ENCODE results near the gene SPEG. TPM values are rescaled to one million over a fixed set of nuclear protein-coding genes. Genes with fewer than 3 reads are reported as not detected.
A peak's percentile ranks its signal among the peaks of the same experiment; 100 is the strongest.

The SPEG gene
- total and polyA plus RNA-seq, 2 of the 8 experiments (the other 6 are each of a cell fraction or from before 2014, with no cell fraction given), result 19.9 to 32.0 TPM

- peaks cover 0 to 3% (median under 1%) of the 10 kb centered on the region in 4 experiments; a peak in 3 of 7 replicates for H3K27me3 ChIP-seq (replicated peaks in 1 of 4; ENCODE audit: control insufficient read depth in 3 of 4, extremely low read depth in 1 of 4, insufficient read depth in 3 of 4, low read length in 3 of 4)
- H3K79me1 ChIP-seq (ENCODE audit: low read depth, low read length), result no peaks in the 10 kb centered on the region; the same call in 1 of the 2 replicates
- H2BK15ac ChIP-seq (ENCODE audit: low read length), result peak overlapping the region; percentile 74; the same call in 1 of the 2 replicates
- ChIA-PET POLR2A (ENCODE audit: partially characterized antibody) (interaction anchor here (0.7 to 2.8 kb wide), 15 partner anchors 9 to 88 kb away, joined by 3 to 17 read pairs (median 5); partner anchors contain the start of gene GMPPA), CTCF (ENCODE audit: partially characterized antibody) (interaction anchor here (0.6 to 113.1 kb wide), 6 partner anchors 12 to 1423 kb away, joined by 3 to 7248 read pairs (median 18); partner anchors contain the start of genes ASIC4, CHPF, DES and GMPPA)
- FAIRE-seq, result no peak
- peaks cover 0 to 2% of the 10 kb centered on the region in 2 experiments for H4K20me1 ChIP-seq (replicated peaks in 1 of 2; ENCODE audit: control insufficient read depth in 1 of 2, insufficient read depth in 2 of 2, low read length in 2 of 2)
- no peaks in the 10 kb centered on the region for H3K9me3 ChIP-seq (ENCODE audit: insufficient read depth in 2 of 2, low read depth in 1 of 2, low read length in 1 of 2)
- no peaks in the 10 kb centered on the region for H3K79me2 ChIP-seq (ENCODE audit: control insufficient read depth in 1 of 2, insufficient read depth in 2 of 2, low read length in 2 of 2)
- DNase-seq (ENCODE audit: low read depth in 1 of 2, low spot score in 2 of 2), result no peak
- H2BK12ac ChIP-seq (ENCODE audit: low read depth, low read length), result peak overlapping the region; percentile 80; the same call in 1 of the 2 replicates
- no peak overlapping the region for H2AK5ac ChIP-seq (ENCODE audit: low read depth, low read length)
- no peak overlapping the region for H2BK120ac ChIP-seq (replicated peaks; ENCODE audit: low read depth, low read length)
- peak overlapping the region; percentile 95; the same call in 1 of the 2 replicates for H2BK20ac ChIP-seq (ENCODE audit: low read length)
- no peaks in the 10 kb centered on the region for H3K23me2 ChIP-seq (ENCODE audit: low read depth, low read length)
- peak overlapping the region; percentile 20 for H4K91ac ChIP-seq (replicated peaks; ENCODE audit: insufficient read length, low read length)
- no peak overlapping the region for H3K23ac ChIP-seq (ENCODE audit: insufficient read length)
- H3K36me3 ChIP-seq (ENCODE audit: control insufficient read depth in 2 of 4, insufficient read depth in 4 of 4, low read length in 3 of 4), result no peaks in the 10 kb centered on the region
- peak overlapping the region in 3 of 4 experiments; percentile 29 to 57 (median 35); a peak in 3 of 8 replicates for H3K4me3 ChIP-seq (ENCODE audit: extremely low read depth in 1 of 4, insufficient read depth in 2 of 4, low read depth in 3 of 4, low read length in 4 of 4)
- H3K18ac ChIP-seq (ENCODE audit: extremely low read depth, low read length), result peak overlapping the region; percentile 81
- H3K9ac ChIP-seq (replicated peaks in 1 of 4; ENCODE audit: extremely low read depth in 1 of 4, low read depth in 3 of 4, low read length in 3 of 4), result no peak overlapping the region
- H4K8ac ChIP-seq (ENCODE audit: extremely low read depth, insufficient read depth, low read length), result peak overlapping the region; percentile 64; the same call in 1 of the 2 replicates
- H4K5ac ChIP-seq (ENCODE audit: insufficient read length, low read depth, low read length), result peak overlapping the region; percentile 13
- no peak overlapping the region for H3K4ac ChIP-seq (replicated peaks; ENCODE audit: insufficient read length, low read depth, low read length)
- TF ChIP-seq RNF2 (IDR thresholded peaks at IDR 0.05; ENCODE audit: borderline replicate concordance, low read depth, low read length, missing control alignments, poor library complexity, severe bottlenecking) (no peak), SP2 (IDR thresholded peaks at IDR 0.05; ENCODE audit: low read length) (no peak), TBP (IDR thresholded peaks at IDR 0.05; ENCODE audit: low read depth, low read length) (no peak), CBX5 (IDR thresholded peaks at IDR 0.05; ENCODE audit: low read depth, low read length) (no peak), MAX (IDR thresholded peaks at IDR 0.05) (peak; percentile 19; the same call in 1 of the 2 replicates)
- peaks cover 0 to 13% (median 6%) of the 10 kb centered on the region in 4 experiments; a peak in 5 of 7 replicates for H3K4me1 ChIP-seq (replicated peaks in 1 of 4; ENCODE audit: control insufficient read depth in 3 of 4, insufficient read depth in 4 of 4, low read length in 3 of 4)
- no peak overlapping the region for H3K14ac ChIP-seq (ENCODE audit: insufficient read length)
- no peak overlapping the region for H3K27ac ChIP-seq (ENCODE audit: low read depth, low read length)
- H2AFZ ChIP-seq (ENCODE audit: low read length), result no peak overlapping the region; the same call in 1 of the 2 replicates
- no peak overlapping the region for H3K56ac ChIP-seq (replicated peaks; ENCODE audit: insufficient read length, low read depth, low read length)
- H3K4me2 ChIP-seq (ENCODE audit: insufficient read depth in 1 of 2, low read depth in 2 of 2, low read length in 2 of 2), result peak overlapping the region; percentile 71 to 80
- WGBS, 2 experiments (ENCODE audit: extremely low coverage in 1 of 2, insufficient coverage in 1 of 2, insufficient read length in 1 of 2, insufficient replicate concordance in 2 of 2, low coverage in 1 of 2, low lambda C conversion rate in 2 of 2, missing lambda C conversion rate in 1 of 2), result 64% methylated on average over 13 of the region's 13 CpGs; no CpG with 5 or more reads in 1 of the 2 experiments
- peak overlapping the region; percentile 52; the same call in 1 of the 2 replicates for H2BK5ac ChIP-seq (ENCODE audit: low read depth, low read length)
Measured at GRCh38 chr2:219477179-219477578, 42.5 kb downstream of the SPEG start.
